Kidney epithelial cell (primary cell): ENCODE data around the gene ARL16. TPM values are rescaled to one million over a fixed set of nuclear protein-coding genes. Genes with fewer than 3 reads are reported as not detected.
A peak's percentile ranks its signal among the peaks of the same experiment; 100 is the strongest.

ENCODE experiments used
- DNase-seq: peaks from one replicate; pipeline ENCODE4 v3.0.0-alpha.2; 2010; ENCODE audit warnings: low read depth
- H3K27me3 ChIP-seq: 2 replicates; pipeline ENCODE4 v1.6.0; 2011; ENCODE audit warnings: low read length; ENCODE audit not compliant: control insufficient read depth, insufficient read depth
- H3K36me3 ChIP-seq: 2 replicates; pipeline ENCODE4 v1.5.1; 2011; ENCODE audit warnings: low read length; ENCODE audit not compliant: control insufficient read depth, insufficient read depth
- H3K4me3 ChIP-seq: 2 replicates; pipeline ENCODE4 v1.5.1; 2011; ENCODE audit warnings: low read depth, mild to moderate bottlenecking, control low read depth, low read length
- CTCF ChIP-seq: IDR thresholded peaks from 2 replicates; pipeline ENCODE4 v1.5.1; 2011; ENCODE audit warnings: mild to moderate bottlenecking, moderate library complexity, low read length, control low read depth, inconsistent platforms; ENCODE audit not compliant: insufficient read depth, poor library complexity, severe bottlenecking
- total RNA-seq: library from RNA; depleted of rRNA; stranded (reverse); fragments of >200 nt; gene quantifications from 2 replicates; pipeline ENCODE4 v1.2.3, GENCODE V29; 2015

Gene ARL16
- 58.9 and 67.1 TPM in 2 replicates for total RNA-seq

- Histone ChIP-seq H3K4me3 (peak within 1 kb of the TSS; percentile 96), H3K36me3 (peaks cover 2% of the 10 kb centered on the region), H3K27me3 (no peaks in the 10 kb centered on the region)
- DNase-seq, result peak; percentile 90
- no peak for TF ChIP-seq CTCF
These were observed at the start of gene ARL16, which contains the start of gene HGS for GRCh38 chr17:81683584-81684441. ARL16 (minus strand) TSS chr17:81683797; CDS start chr17:81683753, 44 bp downstream. HGS (plus strand) TSS chr17:81684011; CDS start chr17:81684067, 56 bp downstream.

- H3K36me3 ChIP-seq, result no peaks in the 10 kb centered on the region
- H3K4me3 ChIP-seq, result no peak overlapping the region
- no peak for TF ChIP-seq CTCF
- peaks cover 14% of the 10 kb centered on the region for H3K27me3 ChIP-seq
- DNase-seq, result no peak
These were observed 43.9 kb upstream of the ARL16 start for GRCh38 chr17:81727324-81728031.

GRCh38 chr17:81726004-81726403 lies 42.4 kb upstream of the ARL16 start:
- H3K4me3 ChIP-seq, result no peak overlapping the region
- DNase-seq, result no peak
- no peak for TF ChIP-seq CTCF

GRCh38 chr17:81725439-81725838 lies 41.8 kb upstream of the ARL16 start:
- no peak for TF ChIP-seq CTCF
- DNase-seq, result no peak
- Histone ChIP-seq H3K27me3 (peaks cover 3% of the 10 kb centered on the region), H3K4me3 (no peak overlapping the region), H3K36me3 (no peaks in the 10 kb centered on the region)

More at GRCh38 chr17:81726004-81726403, 42.4 kb upstream of the ARL16 start:
- Histone ChIP-seq H3K36me3 (no peaks in the 10 kb centered on the region), H3K27me3 (peaks cover 8% of the 10 kb centered on the region)

GRCh38 chr17:81723651-81724209 lies 40.1 kb upstream of the ARL16 start:
- Histone ChIP-seq H3K27me3 (no peaks in the 10 kb centered on the region), H3K36me3 (no peaks in the 10 kb centered on the region), H3K4me3 (no peak overlapping the region)
- TF ChIP-seq CTCF, result no peak
- no peak for DNase-seq
